Hypothalamus (tissue), 51 donors: ENCODE data around the gene IGFBP7.

Source experiments
- DNase-seq, 51 donors: peaks; one replicate each; lab custom pipeline; 2025; lab: John Stamatoyannopoulos, UW

IGFBP7 gene

GRCh38 chr4:57044996-57045395, 65.2 kb downstream of the IGFBP7 start:
- DNase-seq: no peak

GRCh38 chr4:57044279-57044678, 65.9 kb downstream of the IGFBP7 start:
- DNase-seq: no peak

GRCh38 chr4:57043347-57044251, 66.6 kb downstream of the IGFBP7 start:
- DNase-seq: no peak

- no peak for DNase-seq
Measured at GRCh38 chr4:57042711-57043169, 67.4 kb downstream of the IGFBP7 start.

- DNase-seq: no peak
Measured at GRCh38 chr4:57041020-57041419, 69.2 kb downstream of the IGFBP7 start.

GRCh38 chr4:57040510-57040909, 69.7 kb downstream of the IGFBP7 start:
- DNase-seq: no peak

- no peak for DNase-seq
Measured at GRCh38 chr4:57039345-57039744, 70.8 kb downstream of the IGFBP7 start.

GRCh38 chr4:57037982-57038604, 72.1 kb downstream of the IGFBP7 start:
- peak in 37 of 51 donors; percentile 1 to 68 (median 31) for DNase-seq

GRCh38 chr4:57034520-57034919, 75.7 kb downstream of the IGFBP7 start:
- DNase-seq: no peak

- DNase-seq: no peak
Measured at GRCh38 chr4:57023104-57023503, 87.1 kb downstream of the IGFBP7 start.

GRCh38 chr4:57020467-57021101, 89.6 kb downstream of the IGFBP7 start:
- DNase-seq: no peak

GRCh38 chr4:57018980-57019379, 91.2 kb downstream of the IGFBP7 start:
- no peak for DNase-seq

- no peak for DNase-seq
Measured at GRCh38 chr4:57013543-57014120, 96.6 kb downstream of the IGFBP7 start.

GRCh38 chr4:56999751-57000150, 110.4 kb downstream of the IGFBP7 start:
- no peak for DNase-seq

- peak in 48 of 51 donors; percentile 1 to 85 (median 48) for DNase-seq
Measured at GRCh38 chr4:56995525-56995924, 114.7 kb downstream of the IGFBP7 start.

- no peak for DNase-seq
Measured at GRCh38 chr4:56990109-56990905, 119.9 kb downstream of the IGFBP7 start.

- no peak for DNase-seq
Measured at GRCh38 chr4:56986952-56987351, 123.2 kb downstream of the IGFBP7 start.

GRCh38 chr4:56986192-56986591, 124.0 kb downstream of the IGFBP7 start:
- DNase-seq: no peak

GRCh38 chr4:56981795-56982201, 128.4 kb downstream of the IGFBP7 start:
- DNase-seq: no peak
